Breast epithelium (tissue), 3 donors: ENCODE data around the gene ADPGK.

Source experiments
- CTCF ChIP-seq, 3 donors: fragments of 450-650 bp; IDR thresholded peaks; one replicate each; pipeline ENCODE4 v1.5.1; 2016 to 2017; ENCODE audit warnings: antibody characterized with exemption in 3 of 3, mild to moderate bottlenecking in 3 of 3, moderate library complexity in 3 of 3
- POLR2A ChIP-seq: fragments of 450-650 bp; IDR thresholded peaks from one replicate; pipeline ENCODE4 v1.6.1; 2016; ENCODE audit warnings: antibody characterized with exemption, mild to moderate bottlenecking, moderate library complexity
- POLR2AphosphoS5 ChIP-seq, 3 donors: sonication (generic); formaldehyde crosslinking; IDR thresholded peaks; one replicate each; pipeline ENCODE4 v1.6.1; 2017; ENCODE audit warnings: antibody characterized with exemption in 3 of 3

- no peak for TF ChIP-seq CTCF (IDR thresholded peaks at IDR 0.05)
- TF ChIP-seq POLR2AphosphoS5 (IDR thresholded peaks at IDR 0.05) = no peak
- TF ChIP-seq POLR2A = no peak
Measured at GRCh38 chr15:72803006-72803405, 19.4 kb upstream of the ADPGK start.
